GM19463 (cell line): ENCODE results near the gene PRKCE.
"Not testable (repeated sequence)": the region's sequence is repeated elsewhere in the genome, so short reads cannot be mapped to it uniquely, and the experiment has no call there.

ENCODE experiments used
- ATAC-seq: cut with Tn5 transposase; IDR thresholded peaks from one replicate; pipeline ENCODE4 v1.9.1; 2021; ENCODE audit warnings: mild to moderate bottlenecking, moderate library complexity; ENCODE audit not compliant: unreplicated experiment

PRKCE gene

DNA sequence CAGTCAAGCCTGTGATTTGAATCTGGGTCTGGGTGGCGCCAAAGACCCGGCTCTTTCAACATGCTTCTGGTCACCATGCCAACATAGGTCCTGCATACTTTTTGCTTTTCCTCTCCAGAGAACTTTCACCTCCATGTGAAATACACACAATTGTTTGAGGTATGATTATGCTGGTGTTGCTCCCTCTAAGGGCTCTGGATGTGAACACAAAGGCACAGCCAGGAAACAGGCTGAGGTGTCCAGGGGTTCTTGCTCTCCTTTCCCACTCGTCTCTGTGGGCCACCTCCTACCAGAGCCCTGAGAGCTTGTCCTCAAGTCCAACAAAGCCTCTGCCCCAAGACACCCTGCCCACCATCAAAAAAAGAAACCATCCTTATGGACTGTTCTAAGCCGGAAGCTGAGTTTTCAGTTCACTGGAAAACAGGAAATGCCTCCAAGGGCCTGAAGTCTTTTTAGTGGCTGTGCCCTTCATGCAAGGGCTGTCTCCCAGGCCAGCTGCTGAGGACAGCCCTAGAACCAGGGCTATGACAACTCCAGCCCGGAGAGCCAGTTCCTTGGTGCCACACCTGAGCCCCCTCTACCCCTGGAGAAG is 545.5 kb downstream of the PRKCE start:
- no peak for ATAC-seq

DNA sequence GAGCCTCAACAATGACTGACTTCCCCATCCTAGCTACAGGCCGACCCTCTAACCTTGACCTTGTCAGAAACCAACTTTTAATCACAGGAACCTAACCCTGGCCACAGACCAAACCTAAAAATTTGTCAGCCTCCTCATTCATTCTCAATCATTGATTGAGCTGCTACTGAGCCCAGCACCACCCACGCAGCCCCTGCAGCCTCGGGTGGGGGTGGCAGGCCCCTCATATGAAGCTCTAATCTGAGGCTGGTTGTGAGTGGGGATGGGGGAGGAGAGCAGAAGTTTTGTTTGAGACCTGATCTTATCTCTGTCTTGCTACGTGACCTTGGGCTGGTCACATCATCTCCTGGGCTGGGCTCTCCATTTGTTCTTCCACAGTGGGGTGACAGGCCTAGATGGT is 546.2 kb downstream of the PRKCE start:
- ATAC-seq = no peak

DNA sequence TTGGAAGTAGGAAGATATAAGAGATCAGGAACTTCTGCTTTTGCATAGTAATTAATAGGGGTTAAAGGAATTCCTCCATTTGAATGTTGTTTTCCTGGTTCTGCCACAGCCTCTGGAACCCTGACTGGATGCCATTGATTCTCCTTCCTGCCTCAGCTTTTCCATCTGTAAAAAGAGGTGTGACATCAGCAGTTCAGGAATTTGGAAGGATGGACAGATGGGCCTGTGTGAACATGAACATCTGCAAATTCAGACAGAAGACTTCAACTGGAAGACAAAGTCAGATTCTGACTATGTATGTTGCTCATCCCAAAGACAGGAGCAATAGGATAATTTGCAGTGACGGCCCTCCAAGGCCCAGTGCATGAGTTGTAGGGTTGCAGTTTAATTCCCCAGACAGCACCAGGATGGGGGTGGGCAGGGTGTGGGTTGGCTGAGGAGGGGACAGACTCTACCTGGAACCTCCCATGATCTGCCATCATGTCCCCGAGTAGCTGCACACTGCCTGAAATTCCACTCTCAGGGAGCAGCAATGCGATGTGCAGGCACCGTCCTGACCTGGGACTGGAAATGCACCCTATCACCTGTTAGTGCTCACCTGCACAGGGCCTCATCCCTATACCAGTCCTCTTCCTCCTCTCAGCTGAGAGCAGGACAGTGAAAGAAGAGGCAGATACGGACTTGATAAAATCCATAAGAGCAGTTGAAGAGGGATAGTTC is 546.8 kb downstream of the PRKCE start:
- no peak for ATAC-seq

DNA sequence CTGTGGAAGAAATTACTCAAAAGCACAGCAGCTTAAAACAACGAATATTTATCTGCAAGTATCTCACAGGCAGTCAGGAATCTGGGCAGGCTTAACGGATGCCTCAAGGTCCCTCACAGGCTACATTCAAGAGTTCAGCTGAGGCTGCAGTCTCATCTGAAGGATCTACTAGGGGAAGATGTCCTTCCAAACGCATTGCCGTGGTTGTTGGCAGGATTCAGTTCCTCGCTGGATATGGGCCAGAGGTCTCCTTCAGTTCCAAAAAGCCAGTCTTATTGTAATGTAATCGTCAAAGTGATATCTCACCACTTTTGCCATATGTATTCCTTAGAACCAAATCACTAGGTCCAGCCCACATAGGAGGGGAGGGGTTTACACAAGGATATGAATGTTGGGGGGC is 547.5 kb downstream of the PRKCE start:
- ATAC-seq = no peak

DNA sequence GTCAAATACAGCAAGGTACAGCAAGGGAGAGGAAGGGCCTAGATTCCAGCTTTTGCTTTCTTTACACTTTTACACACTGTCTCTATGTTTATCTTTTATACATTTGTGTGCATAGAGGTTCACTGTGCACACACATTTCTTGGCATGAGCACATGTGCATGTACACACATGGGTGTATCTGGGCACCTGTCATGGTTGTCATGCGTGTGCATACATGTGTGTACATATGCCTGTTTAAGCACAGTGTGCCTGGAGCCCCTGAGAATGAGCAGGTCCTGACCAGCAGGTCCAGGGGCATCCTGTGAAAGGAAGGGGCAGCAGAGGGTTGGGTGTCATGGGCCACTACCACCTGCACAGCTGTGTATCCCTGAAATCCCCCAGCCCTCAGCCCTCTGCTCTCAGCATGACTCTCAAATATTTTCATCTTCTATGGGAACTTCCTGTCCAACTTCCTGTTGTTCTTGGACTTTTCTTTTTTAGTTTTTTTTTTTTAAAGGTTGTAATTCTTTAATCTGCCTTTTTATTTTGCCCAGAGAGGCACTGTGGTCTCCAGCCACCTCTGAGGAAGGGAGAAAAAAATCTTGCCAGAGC is 548.7 kb downstream of the PRKCE start:
- no peak for ATAC-seq

DNA sequence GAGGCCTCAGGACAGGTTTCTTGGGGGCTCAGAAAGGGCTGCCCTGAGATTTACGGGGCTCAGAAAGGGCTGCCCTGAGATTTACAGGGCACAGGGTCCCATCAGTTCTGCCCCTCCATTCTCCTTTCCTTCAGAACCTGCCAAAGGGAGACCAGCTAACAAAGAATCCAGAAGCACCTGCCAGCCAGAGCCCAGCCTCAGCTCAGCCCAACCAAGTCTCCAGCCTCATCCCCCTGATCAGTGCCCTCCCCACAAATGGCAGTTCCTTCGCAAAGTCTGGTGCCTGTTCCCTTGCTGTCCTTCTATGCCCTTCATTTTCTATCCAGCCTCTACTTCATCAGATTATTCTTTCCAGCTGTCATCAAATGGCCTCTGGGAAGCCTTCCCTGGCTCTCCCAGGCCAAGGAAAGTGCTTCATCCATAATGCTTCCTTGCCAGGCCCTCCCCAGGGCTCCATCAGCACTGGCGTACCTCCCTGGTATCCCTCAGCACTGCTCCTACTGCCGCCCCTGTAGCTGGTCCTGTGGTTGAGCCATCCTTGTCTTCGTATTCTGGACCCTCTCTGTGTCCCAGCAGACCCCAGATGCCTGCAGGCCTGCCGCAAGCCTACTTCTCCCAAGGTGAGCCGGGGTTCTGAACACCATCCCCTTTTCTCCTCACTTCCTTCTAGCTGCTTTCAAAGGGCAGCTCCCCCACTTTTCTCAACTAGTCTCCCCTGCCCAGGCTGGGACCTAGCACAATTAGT is 549.6 kb downstream of the PRKCE start:
- no peak for ATAC-seq

DNA sequence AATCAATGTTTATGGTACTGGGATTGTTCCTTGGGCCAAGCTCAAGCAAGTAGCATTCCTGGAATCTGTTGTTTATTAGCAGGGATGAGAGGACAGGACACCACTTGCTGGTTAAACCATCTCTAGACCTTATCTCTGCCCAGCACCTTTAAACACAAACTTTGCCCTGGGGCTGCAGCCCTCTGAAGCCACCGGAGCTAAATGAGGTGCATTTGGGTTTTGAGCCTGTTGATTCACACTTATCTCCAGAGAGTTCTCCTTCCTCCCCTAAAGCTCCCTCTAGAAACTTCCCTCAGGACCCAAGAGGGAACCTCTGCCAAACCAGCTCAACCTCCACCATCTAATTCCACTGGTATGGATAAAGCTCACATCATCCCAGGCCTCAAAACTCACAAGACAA is 551.0 kb downstream of the PRKCE start:
- ATAC-seq = no peak

DNA sequence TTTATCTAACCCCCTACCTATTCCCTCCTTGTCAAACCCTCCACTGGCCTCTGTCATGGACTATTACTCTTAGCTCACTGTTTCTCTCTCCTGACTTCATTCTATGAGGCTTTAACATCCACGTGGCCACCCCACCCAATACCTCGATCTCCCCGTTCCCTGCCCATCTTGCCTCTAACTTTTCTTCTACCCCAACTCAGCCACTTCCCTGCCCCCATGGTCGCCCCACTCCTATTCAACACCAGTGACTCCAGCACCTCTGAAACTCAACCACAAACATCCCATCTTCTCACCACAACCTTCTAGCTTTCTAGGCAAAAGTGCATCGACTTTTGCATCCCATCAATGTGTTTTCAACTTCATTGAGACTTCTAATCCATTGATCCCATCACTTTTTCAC is 551.5 kb downstream of the PRKCE start:
- no peak for ATAC-seq

DNA sequence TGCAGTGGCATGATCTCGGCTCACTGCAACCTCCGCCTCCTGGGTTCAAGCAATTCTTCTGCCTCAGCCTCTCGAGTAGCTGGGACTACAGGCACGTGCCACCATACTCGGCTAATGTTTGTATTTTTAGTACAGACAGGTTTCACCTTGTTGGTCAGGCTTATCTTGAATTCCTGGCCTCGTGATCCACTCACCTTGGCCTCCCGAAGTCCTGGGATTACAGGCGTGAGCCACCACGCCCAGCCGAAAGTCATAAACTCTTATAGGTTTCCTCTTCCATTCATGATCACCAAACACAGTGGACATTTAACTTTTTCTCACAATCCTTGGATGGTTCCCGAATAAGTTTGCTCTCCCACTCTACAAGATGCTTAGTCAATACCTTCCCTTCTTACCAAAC is 552.2 kb downstream of the PRKCE start:
- not testable (repeated sequence) for ATAC-seq

DNA sequence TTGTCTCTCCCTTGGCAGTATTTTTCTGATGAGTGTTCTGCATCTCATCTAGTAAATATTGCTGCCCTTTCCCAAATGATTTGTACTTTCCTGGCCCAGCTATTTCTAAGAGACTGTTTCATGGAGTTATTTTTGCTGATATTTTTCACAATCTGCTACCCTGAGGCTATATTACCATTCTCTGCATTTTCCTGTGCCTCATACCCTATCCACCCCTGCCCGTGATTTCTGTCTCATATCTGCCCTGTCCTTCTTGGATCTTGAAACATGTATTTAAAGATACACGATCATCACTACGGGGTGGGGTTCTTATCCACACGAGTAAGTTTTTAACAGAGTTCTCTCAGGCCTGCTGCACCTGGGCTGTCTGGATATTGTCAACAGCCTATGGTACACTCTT is 556.1 kb downstream of the PRKCE start:
- ATAC-seq = no peak

DNA sequence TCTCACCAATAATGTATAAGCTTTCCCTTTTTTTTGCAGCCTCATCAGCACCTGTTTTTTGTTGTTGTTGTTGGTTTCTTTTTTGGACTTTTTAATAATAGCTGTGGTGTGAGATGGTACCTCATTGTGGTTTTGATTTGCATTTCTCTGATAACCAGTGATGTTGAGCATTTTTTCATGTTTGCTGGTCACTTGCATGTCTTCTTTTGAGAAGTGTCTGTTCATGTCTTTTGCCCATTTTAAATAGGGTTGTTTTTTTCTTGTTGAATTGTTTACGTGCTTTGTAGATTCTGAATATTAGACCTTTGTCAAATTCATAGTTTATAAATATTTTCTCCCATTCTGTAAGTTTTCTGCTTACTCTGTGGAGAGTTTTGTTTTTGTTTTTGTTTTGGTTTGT is 557.3 kb downstream of the PRKCE start:
- ATAC-seq = no peak

DNA sequence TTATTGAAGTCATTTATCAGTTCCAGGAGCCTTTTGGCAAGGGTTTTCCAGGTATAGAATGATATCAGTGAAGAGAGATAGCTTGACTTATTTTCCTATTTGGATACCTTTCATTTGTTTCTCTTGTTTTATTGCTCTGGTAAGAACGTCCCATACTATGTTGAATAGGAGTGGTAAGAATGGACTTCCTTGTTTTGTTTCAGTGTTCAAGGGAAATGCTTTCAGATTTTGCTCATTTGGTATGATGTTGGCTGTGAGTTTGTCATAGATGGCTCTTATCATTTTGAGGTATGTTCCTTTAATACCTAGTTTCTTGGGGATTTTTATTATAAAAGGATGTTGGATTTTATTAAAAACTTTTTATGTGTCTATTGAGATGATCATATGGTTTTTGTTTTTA is 558.6 kb downstream of the PRKCE start:
- ATAC-seq = no peak

DNA sequence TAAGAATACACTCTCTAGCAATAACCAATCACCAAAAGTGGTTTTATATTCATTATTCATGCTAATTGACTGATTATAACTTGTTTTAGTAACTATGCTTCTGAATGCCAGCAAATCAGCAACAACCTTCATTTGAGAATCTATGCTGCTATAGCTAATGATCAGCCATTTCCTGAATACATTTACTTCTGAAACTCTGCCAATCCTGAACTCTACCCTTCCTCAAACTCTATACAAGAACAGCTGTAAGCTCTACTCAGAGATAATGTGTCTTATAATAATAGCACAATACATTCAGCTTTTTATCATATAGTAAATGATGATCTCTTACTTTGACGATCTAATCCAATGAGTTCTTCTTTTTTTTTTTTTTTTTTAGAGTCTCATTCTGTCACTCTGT is 560.0 kb downstream of the PRKCE start:
- no peak for ATAC-seq

DNA sequence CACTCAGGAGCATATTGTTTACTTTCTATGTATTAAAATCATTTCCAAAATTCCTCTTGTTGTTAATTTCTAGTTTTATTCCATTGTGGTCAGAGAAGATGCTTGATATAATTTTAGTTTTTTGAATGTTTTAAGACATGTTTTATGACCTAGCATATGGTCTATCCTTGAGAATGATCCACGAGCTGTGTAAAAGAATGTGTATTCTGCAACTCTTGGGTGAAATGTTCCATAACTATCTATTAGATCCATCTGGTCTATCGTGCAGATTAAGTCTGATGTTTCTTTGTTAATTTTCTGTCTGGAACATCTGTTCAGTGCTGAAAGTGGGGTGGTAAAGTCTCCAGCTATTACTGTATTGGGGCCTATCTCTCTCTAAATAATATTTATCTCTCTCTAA is 562.4 kb downstream of the PRKCE start:
- ATAC-seq = no peak

DNA sequence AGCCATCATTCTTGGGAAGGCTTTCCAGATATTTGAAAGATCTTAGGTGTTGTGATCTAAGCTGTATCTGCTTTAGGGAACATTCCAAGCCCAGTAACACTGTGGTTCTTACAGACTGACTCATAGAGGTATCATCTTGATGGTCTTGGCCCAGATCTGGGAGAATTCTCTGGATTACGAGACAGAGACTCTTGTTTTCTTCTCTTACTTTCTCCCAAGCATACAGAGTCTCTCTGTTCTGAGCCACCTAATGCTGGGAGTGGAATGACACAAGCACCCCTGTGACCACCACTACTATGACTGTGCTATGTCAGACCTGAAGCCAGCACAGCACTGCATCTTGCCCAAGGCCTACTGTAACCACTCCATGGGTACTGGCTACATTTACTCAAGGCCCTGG is 564.7 kb downstream of the PRKCE start:
- ATAC-seq = no peak

DNA sequence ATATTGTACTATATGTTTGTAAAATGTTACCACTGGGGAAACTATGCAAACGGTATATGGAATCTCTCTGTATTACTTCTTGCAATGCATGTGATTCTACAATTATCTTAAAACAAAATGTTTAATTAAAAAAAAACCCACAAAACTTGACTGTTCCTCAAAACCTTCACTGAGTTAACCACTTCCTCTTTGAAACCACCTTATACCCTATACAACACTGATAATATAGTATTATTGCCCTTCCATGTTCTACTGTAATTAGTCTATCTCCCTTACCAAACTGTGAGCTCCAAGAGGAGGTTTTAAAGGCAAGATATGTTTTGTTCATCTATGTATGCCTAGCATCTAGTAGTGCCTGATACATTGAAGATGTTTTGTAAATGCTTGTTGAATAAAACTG is 572.0 kb downstream of the PRKCE start:
- ATAC-seq = not testable (repeated sequence)

DNA sequence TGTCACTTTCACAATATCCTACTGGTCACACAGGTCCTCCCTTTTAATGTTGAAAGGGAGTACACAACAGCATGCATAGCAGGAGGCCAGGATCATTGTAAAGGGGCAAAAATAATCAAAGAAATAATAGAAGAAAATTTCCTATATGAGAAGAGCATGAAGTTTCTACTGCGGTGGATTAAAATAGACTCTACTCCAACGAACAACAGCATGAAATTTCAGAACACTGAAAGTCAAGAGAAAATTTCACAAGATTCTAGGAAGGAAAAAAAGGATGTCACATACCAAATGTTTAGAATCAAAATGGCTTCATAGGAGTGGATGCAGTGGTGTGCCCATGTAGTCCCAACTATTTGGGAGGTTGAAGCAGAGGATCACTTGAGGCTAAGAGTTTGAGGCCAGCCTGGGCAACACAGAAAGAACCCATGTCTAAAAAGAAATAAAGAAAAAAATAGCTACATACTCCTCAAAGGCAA is 573.7 kb downstream of the PRKCE start:
- ATAC-seq = no peak

DNA sequence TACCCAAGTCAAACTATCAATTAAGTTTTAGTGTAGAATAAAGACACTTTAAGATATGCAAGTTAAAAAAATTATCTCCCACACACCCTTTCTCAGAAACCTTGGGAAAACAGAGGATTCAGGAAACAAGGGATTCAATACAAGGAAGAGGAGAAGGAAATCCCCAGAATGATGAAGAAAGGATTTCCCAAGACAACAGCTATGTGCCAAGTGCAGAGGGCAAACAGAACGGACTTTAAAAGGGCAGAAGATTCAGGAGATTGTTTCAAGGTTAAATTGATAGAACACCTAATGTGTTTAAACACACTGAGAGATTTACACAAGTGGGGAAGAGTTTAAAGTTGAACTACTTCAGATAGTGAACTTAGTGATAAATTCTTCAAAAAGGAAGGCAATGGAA is 574.3 kb downstream of the PRKCE start:
- no peak for ATAC-seq

DNA sequence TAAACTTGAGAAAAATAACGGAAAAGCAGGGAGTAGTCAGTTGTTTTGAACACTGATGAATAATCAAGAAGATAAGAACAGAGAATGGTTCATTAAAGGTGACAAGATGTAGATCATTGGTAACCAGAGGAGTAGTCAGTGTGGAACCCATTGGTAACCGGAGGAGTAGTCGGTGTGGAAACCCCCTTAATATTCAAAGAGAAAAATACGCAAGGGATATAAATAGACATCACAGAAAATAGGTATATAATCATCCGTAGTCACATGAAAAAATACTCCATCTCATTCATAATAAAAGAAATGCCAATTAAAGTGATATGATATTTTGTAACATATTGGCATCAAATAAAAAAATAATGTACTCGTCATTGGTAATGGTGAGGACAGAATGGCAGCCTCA is 575.1 kb downstream of the PRKCE start:
- ATAC-seq = no peak

DNA sequence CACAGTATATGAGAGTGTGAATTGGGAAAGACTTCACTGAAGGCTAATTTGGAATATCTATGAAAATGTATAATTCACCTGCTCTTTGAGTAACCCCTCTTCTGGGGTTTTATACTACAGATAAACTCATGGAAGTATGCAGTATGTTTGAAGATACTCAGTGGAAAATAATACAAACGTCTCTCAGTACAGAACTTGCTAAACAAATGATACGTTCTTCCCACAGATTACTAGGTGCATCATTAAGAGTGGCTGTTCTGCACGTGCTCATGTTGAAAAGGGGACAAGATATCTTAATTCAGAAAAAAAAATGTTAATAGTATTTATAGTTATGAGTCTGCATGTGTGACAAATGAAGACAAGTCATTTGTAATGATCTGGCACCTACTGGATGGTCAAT is 575.5 kb downstream of the PRKCE start:
- ATAC-seq = no peak

DNA sequence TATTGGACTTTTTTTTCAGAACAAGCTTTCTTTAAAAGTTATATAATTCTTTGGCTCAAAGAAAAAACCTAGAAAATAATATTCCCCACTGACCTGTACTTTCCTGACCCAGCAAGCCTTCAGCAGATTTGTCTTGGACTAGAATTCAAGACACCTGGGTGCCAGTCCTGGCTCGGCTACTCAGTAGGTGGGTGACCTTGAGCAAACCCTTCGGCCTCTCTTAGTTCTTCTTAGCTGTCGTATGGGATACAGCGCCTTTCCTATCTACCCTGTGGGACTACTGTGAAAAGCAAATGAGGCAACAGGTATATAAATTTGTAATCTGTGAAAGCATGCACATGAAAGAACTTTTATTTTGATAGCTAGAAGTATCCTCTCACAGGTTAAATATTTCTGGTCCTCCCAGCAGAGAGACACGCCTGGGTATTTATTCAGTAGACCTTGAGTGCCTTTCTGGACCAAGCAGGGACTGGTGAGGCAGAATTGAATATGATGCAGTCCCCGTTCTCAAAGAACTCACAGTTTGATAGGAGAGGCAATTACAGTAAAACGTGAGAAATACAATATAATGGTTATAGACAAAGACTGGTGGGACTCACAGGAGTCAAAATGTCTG is 576.3 kb downstream of the PRKCE start:
- no peak for ATAC-seq
